ENCODE measurements around the gene KCTD6. TPM values are rescaled to one million over a fixed set of nuclear protein-coding genes. Genes with fewer than 3 reads are reported as not detected.

The KCTD6 gene
- total RNA-seq, 1 experiment from 2014 or later, result 12.0 TPM

- H3K4me3 ChIP-seq (replicated peaks in 1 of 2; ENCODE audit: low read depth in 1 of 2, low read length in 2 of 2), result no peak overlapping the region
- no peaks in the 10 kb centered on the region for H3K36me3 ChIP-seq (ENCODE audit: control insufficient read depth in 1 of 2, insufficient read depth in 2 of 2, low read length in 2 of 2)
- H3K9me2 ChIP-seq (ENCODE audit: insufficient read depth), result no peaks in the 10 kb centered on the region
- RAD21 ChIA-PET (ENCODE audit: low non-redundant PET in 1 of 2, low total read pairs in 2 of 2, uncharacterized antibody in 2 of 2, unreplicated experiment in 2 of 2), result no interaction called here
- no TSS peak for BruUV-seq (replicated peaks)
- H3K9me3 ChIP-seq (ENCODE audit: control insufficient read depth in 1 of 2, insufficient read depth in 1 of 2, low read depth in 1 of 2, low read length in 2 of 2), result no peaks in the 10 kb centered on the region
- ATAC-seq, result no peak
- TF ChIP-seq CBX3 (IDR thresholded peaks at IDR 0.05; ENCODE audit: low read depth), result no peak
- TF ChIP-seq SP1 (IDR thresholded peaks at IDR 0.05; ENCODE audit: low read depth), result no peak
- TF ChIP-seq RAD21 (IDR thresholded peaks at IDR 0.05; ENCODE audit: low read depth), result no peak
- TF ChIP-seq EZH2 (IDR thresholded peaks at IDR 0.05), result no peak
- no peak for TF ChIP-seq EGR1 (IDR thresholded peaks at IDR 0.05; ENCODE audit: low read depth)
- TF ChIP-seq CEBPB (IDR thresholded peaks at IDR 0.05; ENCODE audit: low read depth), result no peak
- no peak for TF ChIP-seq MAX (IDR thresholded peaks at IDR 0.05)
- no peak for TF ChIP-seq ELF1 (IDR thresholded peaks at IDR 0.05; ENCODE audit: borderline replicate concordance, low read depth)
- TF ChIP-seq JUND (IDR thresholded peaks at IDR 0.05), result no peak
- intact Hi-C loops (cut with micrococcal nuclease), result no loop called here
- peaks cover 6% of the 10 kb centered on the region in 2 experiments for H3K4me1 ChIP-seq (ENCODE audit: control insufficient read depth in 1 of 2, insufficient read depth in 2 of 2, low read length in 2 of 2)
- CTCF ChIA-PET, result interaction anchor here (1.1 to 1.2 kb wide), 2 partner anchors 10 to 215 kb away, joined by 3 read pairs; partner anchors contain the start of genes HTD2 and RPP14
- no peak overlapping the region for H3K27ac ChIP-seq (ENCODE audit: low read depth, low read length)
- no peaks in the 10 kb centered on the region for H3K79me2 ChIP-seq (ENCODE audit: insufficient read depth, low read length)
- POLR2A ChIA-PET, result no interaction called here
- H3K9ac ChIP-seq (ENCODE audit: low read length), result no peak overlapping the region
- H2AFZ ChIP-seq (ENCODE audit: low read depth, low read length, poor library complexity, severe bottlenecking), result no peak overlapping the region
- H3K27me3 ChIP-seq (ENCODE audit: insufficient read depth, low read length), result no peaks in the 10 kb centered on the region
- DNase-seq (ENCODE audit: low read depth, low spot score), result no peak
- H3K4me2 ChIP-seq (ENCODE audit: low read length), result no peak overlapping the region
- no peaks in the 10 kb centered on the region for H4K20me1 ChIP-seq (ENCODE audit: insufficient read depth)
These were observed 29.4 kb downstream of the KCTD6 start for GRCh38 chr3:58521336-58521670.

- Histone ChIP-seq H3K4me2 (ENCODE audit: low read length) (no peak overlapping the region), H2AFZ (ENCODE audit: low read depth, low read length, poor library complexity, severe bottlenecking) (no peak overlapping the region), H3K9me3 (ENCODE audit: control insufficient read depth in 1 of 2, insufficient read depth in 1 of 2, low read depth in 1 of 2, low read length in 2 of 2) (no peaks in the 10 kb centered on the region), H3K9ac (ENCODE audit: low read length) (no peak overlapping the region), H3K9me2 (ENCODE audit: insufficient read depth) (no peaks in the 10 kb centered on the region), H4K20me1 (ENCODE audit: insufficient read depth) (no peaks in the 10 kb centered on the region), H3K4me1 (ENCODE audit: control insufficient read depth in 1 of 2, insufficient read depth in 2 of 2, low read length in 2 of 2) (peaks cover 9 to 14% of the 10 kb centered on the region in 2 experiments), H3K79me2 (ENCODE audit: insufficient read depth, low read length) (no peaks in the 10 kb centered on the region), H3K4me3 (replicated peaks in 1 of 2; ENCODE audit: low read depth in 1 of 2, low read length in 2 of 2) (no peak overlapping the region), H3K27me3 (ENCODE audit: insufficient read depth, low read length) (no peaks in the 10 kb centered on the region), H3K27ac (ENCODE audit: low read depth, low read length) (no peak overlapping the region), H3K36me3 (ENCODE audit: control insufficient read depth in 1 of 2, insufficient read depth in 2 of 2, low read length in 2 of 2) (no peaks in the 10 kb centered on the region)
- CTCF ChIA-PET, result interaction anchor here (1.1 to 1.2 kb wide), 2 partner anchors 9 to 216 kb away, joined by 3 read pairs; partner anchors contain the start of genes HTD2 and RPP14
- POLR2A ChIA-PET, result no interaction called here
- intact Hi-C loops (cut with micrococcal nuclease), result no loop called here
- ATAC-seq (no peak), DNase-seq (ENCODE audit: low read depth, low spot score) (no peak)
- no TSS peak for BruUV-seq (replicated peaks)
- RAD21 ChIA-PET (ENCODE audit: low non-redundant PET in 1 of 2, low total read pairs in 2 of 2, uncharacterized antibody in 2 of 2, unreplicated experiment in 2 of 2), result no interaction called here
- TF ChIP-seq CTCF (IDR thresholded peaks at IDR 0.05 in 2 of 3, conservative IDR thresholded peaks at IDR 0.05 in 1 of 3; ENCODE audit: borderline replicate concordance in 1 of 3, insufficient read depth in 1 of 3, low read depth in 2 of 3, low read length in 2 of 3) (no peak), ZNF274 (IDR thresholded peaks at IDR 0.05; ENCODE audit: low read depth, low read length) (no peak), POLR2AphosphoS5 (IDR thresholded peaks at IDR 0.05; ENCODE audit: low read depth, low read length) (no peak), ZBTB33 (IDR thresholded peaks at IDR 0.05; ENCODE audit: extremely low read depth, insufficient replicate concordance, low read length) (no peak), CBX3 (IDR thresholded peaks at IDR 0.05; ENCODE audit: low read depth) (no peak), EZH2 (IDR thresholded peaks at IDR 0.05) (no peak), CEBPB (IDR thresholded peaks at IDR 0.05; ENCODE audit: low read depth) (no peak), EGR1 (IDR thresholded peaks at IDR 0.05; ENCODE audit: low read depth) (no peak), ELF1 (IDR thresholded peaks at IDR 0.05; ENCODE audit: borderline replicate concordance, low read depth) (no peak), YY1 (IDR thresholded peaks at IDR 0.05; ENCODE audit: extremely low read depth, insufficient replicate concordance, low read depth, low read length) (no peak), MAX (IDR thresholded peaks at IDR 0.05) (no peak), ZFX (IDR thresholded peaks at IDR 0.05) (no peak)
These were observed 30.2 kb downstream of the KCTD6 start for GRCh38 chr3:58521917-58522631.
